Amniotic stem cell (primary cell): ENCODE results near the gene LMO2.

Experiments used
- DNase-seq: peaks from one replicate; lab custom pipeline; 2025; lab: John Stamatoyannopoulos, UW

LMO2 gene

GRCh38 chr11:33819278-33820035 is 72.4 kb downstream of the LMO2 start:
- no peak for DNase-seq
